Mesothelial cell of epicardium (in vitro differentiated cells): ENCODE results near the gene ABLIM3. TPM values are rescaled to one million over a fixed set of nuclear protein-coding genes. Genes with fewer than 3 reads are reported as not detected.

ENCODE experiments used
- DNase-seq, 2 experiments: peaks; one replicate each; pipeline ENCODE4 v3.0.0; 2021; ENCODE audit warnings: low spot score in 2 of 2; ENCODE audit not compliant: unreplicated experiment in 2 of 2
- H3K27ac Mint-ChIP-seq: 2 replicates; pipeline ENCODE4 v1.8.0; 2021; ENCODE audit warnings: mixed read lengths
- H3K27me3 Mint-ChIP-seq: 2 replicates; pipeline ENCODE4 v1.8.0; 2021; ENCODE audit warnings: low read depth, mixed read lengths
- H3K36me3 Mint-ChIP-seq: 2 replicates; pipeline ENCODE4 v1.8.0; 2021; ENCODE audit warnings: mixed read lengths
- H3K4me1 Mint-ChIP-seq: 2 replicates; pipeline ENCODE4 v1.8.0; 2021; ENCODE audit warnings: mixed read lengths
- H3K4me3 Mint-ChIP-seq: 2 replicates; pipeline ENCODE4 v1.8.0; 2021; ENCODE audit warnings: mild to moderate bottlenecking, moderate library complexity, mixed read lengths
- H3K9me3 Mint-ChIP-seq: 2 replicates; pipeline ENCODE4 v1.8.0; 2021; ENCODE audit warnings: mixed read lengths
- total RNA-seq: library from RNA; stranded (reverse); gene quantifications from 3 replicates; pipeline ENCODE4 v1.2.1, GENCODE V29; 2021
- TF ChIP-seq, protein P1 (sequence below): fragments of 200-600 bp; sonication (generic); IDR thresholded peaks from one replicate; pipeline ENCODE4 v1.5.0; 2021; ENCODE audit warnings: antibody characterized with exemption; ENCODE audit not compliant: unreplicated experiment

Gene ABLIM3
- total RNA-seq, 1 donor from 2014 or later = 0.27 TPM

DNA sequence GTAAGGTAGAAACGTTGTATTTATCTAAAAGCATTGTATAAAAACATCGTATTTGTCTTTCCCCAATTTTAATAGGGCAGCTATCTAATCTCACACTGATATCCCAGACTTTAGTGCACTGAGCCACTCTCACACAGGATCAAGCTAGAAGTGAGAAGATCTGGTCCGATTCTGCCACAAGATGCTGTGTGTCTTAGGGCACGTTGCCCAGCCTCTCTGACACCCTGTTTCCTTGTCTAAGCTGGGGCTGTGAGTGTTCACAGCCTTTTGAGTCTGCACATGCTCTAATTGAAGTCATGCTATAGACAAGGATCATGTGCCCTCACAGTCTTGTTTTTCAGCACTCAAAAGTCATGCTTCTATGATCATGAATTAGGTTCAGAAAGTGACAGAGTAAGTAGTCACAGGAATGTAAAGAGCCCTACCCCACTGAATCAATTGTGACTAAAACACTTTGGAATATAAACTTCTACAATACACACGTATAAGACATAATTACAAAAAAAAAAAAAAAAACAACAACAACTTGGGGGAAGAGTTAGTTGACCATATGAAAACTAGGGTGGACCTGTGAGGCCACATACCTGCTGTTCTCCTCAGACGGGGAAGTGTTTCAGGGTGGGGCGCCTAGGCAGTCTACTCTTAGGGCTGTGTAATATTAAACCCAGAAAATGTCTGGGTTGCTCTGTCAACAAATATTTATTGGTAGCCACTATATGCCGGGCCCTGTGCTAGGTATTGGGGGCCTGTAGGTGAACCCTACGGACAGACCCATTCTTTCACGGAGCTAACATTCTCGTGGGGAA, 893 bp upstream of the ABLIM3 start:
- Mint-ChIP-seq H3K4me1 (peaks cover 10% of the 10 kb centered on the region), H3K36me3 (no peaks in the 10 kb centered on the region), H3K4me3 (peak overlapping the region; percentile 26), H3K27ac (no peak overlapping the region), H3K9me3 (no peaks in the 10 kb centered on the region), H3K27me3 (peaks cover 53% of the 10 kb centered on the region)
- no peak for DNase-seq
- TF ChIP-seq, protein P1, sequence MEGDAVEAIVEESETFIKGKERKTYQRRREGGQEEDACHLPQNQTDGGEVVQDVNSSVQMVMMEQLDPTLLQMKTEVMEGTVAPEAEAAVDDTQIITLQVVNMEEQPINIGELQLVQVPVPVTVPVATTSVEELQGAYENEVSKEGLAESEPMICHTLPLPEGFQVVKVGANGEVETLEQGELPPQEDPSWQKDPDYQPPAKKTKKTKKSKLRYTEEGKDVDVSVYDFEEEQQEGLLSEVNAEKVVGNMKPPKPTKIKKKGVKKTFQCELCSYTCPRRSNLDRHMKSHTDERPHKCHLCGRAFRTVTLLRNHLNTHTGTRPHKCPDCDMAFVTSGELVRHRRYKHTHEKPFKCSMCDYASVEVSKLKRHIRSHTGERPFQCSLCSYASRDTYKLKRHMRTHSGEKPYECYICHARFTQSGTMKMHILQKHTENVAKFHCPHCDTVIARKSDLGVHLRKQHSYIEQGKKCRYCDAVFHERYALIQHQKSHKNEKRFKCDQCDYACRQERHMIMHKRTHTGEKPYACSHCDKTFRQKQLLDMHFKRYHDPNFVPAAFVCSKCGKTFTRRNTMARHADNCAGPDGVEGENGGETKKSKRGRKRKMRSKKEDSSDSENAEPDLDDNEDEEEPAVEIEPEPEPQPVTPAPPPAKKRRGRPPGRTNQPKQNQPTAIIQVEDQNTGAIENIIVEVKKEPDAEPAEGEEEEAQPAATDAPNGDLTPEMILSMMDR = no peak

DNA sequence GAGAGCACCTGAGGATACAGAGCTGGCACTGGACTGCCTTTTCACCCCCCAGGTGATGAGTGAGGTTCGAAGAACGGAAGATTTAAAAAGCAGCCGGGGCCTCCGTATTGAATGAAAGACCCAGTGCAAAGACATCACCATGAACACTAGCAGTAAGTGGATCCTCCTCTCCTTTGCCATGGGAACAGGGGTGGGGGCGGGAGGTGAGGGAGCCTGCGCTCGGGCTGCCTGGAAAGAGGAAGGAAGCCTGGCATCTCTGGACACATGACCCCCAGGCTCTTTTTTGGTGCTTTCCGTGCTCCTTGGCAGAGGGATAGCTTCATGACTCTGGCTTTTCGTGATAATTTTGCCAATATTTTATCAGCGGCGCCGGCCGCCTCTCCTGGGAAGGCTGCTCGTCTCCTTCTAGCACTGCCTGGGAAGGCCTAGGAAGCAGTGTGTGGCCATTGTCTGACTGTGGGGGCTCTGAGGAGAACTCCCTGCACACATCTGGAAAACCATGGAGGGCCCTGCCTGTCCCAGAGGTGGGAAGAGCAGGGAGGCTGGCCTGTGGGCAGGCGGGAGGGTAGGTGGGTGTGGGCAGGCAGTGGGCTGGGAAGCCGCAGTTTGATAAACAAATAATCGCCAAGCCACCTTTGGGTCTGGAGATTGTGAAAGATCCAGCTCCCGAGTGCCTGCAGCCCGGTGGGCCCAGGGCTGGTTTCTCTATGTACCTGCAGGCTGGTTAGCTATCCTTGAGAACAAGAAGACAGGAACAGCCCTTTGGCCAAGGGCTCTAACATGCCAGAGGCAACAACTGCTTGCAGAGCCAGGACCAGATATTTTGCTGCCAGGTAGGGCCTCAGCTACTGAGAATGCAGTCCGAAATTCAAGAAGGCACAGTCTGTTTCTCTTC, 911 bp downstream of the ABLIM3 start:
- Mint-ChIP-seq H3K9me3 (no peaks in the 10 kb centered on the region), H3K36me3 (no peaks in the 10 kb centered on the region), H3K27ac (no peak overlapping the region), H3K4me1 (peaks cover 10% of the 10 kb centered on the region), H3K4me3 (peak overlapping the region; percentile 60), H3K27me3 (peaks cover 38% of the 10 kb centered on the region)
- DNase-seq = no peak
- TF ChIP-seq, protein P1 = no peak

- no peak overlapping the region for H3K4me3 Mint-ChIP-seq
- no peaks in the 10 kb centered on the region for H3K36me3 Mint-ChIP-seq
- H3K9me3 Mint-ChIP-seq = no peaks in the 10 kb centered on the region
- TF ChIP-seq, protein P1 = no peak
- no peak for DNase-seq
- H3K27ac Mint-ChIP-seq = no peak overlapping the region
- peaks cover 10% of the 10 kb centered on the region for H3K4me1 Mint-ChIP-seq
- peaks cover 30% of the 10 kb centered on the region for H3K27me3 Mint-ChIP-seq
These were observed 2.2 kb downstream of the ABLIM3 start for GRCh38 chr5:149143470-149143869.

GRCh38 chr5:149144637-149145036, 3.3 kb downstream of the ABLIM3 start:
- Mint-ChIP-seq H3K9me3 (no peaks in the 10 kb centered on the region), H3K36me3 (no peaks in the 10 kb centered on the region), H3K4me1 (peaks cover 10% of the 10 kb centered on the region), H3K4me3 (no peak overlapping the region), H3K27ac (no peak overlapping the region), H3K27me3 (peaks cover 30% of the 10 kb centered on the region)
- no peak for DNase-seq
- TF ChIP-seq, protein P1 = no peak

GRCh38 chr5:149145138-149145537, 3.8 kb downstream of the ABLIM3 start:
- Mint-ChIP-seq H3K9me3 (no peaks in the 10 kb centered on the region), H3K4me1 (peaks cover 10% of the 10 kb centered on the region), H3K36me3 (no peaks in the 10 kb centered on the region), H3K27ac (no peak overlapping the region), H3K27me3 (peaks cover 29% of the 10 kb centered on the region), H3K4me3 (no peak overlapping the region)
- no peak for DNase-seq
- TF ChIP-seq, protein P1 = no peak
